Measurements from ENCODE around the gene KLF7. TPM values are rescaled to one million over a fixed set of nuclear protein-coding genes. Genes with fewer than 3 reads are reported as not detected.

Gene KLF7
- polyA plus RNA-seq, 1 donor from 2014 or later, result 31.5 TPM

- no peaks in the 10 kb centered on the region for H3F3A ChIP-seq (ENCODE audit: insufficient read depth, low read length, poor library complexity, severe bottlenecking)
- TF ChIP-seq SMC3 (conservative IDR thresholded peaks at IDR 0.05; ENCODE audit: poor library complexity) (no peak), POLR2AphosphoS5 (IDR thresholded peaks at IDR 0.05) (peak; percentile 24)
- H3K9me2 ChIP-seq (ENCODE audit: insufficient read depth, low read length), result no peaks in the 10 kb centered on the region
- no peak overlapping the region for H3K4me3 ChIP-seq (ENCODE audit: low read length)
- H3K9ac ChIP-seq (ENCODE audit: low read length), result no peak overlapping the region
- H3K36me3 ChIP-seq (ENCODE audit: insufficient read depth, low read length), result peaks cover 4% of the 10 kb centered on the region
- H3K4me2 ChIP-seq (ENCODE audit: low read length), result no peak overlapping the region
- H3K79me2 ChIP-seq (replicated peaks; ENCODE audit: insufficient read depth, low read length), result peaks cover 15% of the 10 kb centered on the region
- H3K9me3 ChIP-seq (ENCODE audit: low read length), result no peaks in the 10 kb centered on the region
- H3K27me3 ChIP-seq (ENCODE audit: insufficient read depth, low read depth, low read length), result no peaks in the 10 kb centered on the region
- H2AFZ ChIP-seq (ENCODE audit: low read depth, low read length), result no peak overlapping the region
- peak overlapping the region; percentile 0 for H3K27ac ChIP-seq (ENCODE audit: low read length)
- no peaks in the 10 kb centered on the region for H4K20me1 ChIP-seq (ENCODE audit: insufficient read depth)
These were observed 91.7 kb downstream of the KLF7 start for GRCh38 chr2:207073801-207074678.

GRCh38 chr2:207073412-207073800 lies 92.3 kb downstream of the KLF7 start:
- Histone ChIP-seq H3K9me3 (ENCODE audit: low read length) (no peaks in the 10 kb centered on the region), H2AFZ (ENCODE audit: low read depth, low read length) (no peak overlapping the region), H3K4me2 (ENCODE audit: low read length) (no peak overlapping the region), H3K4me3 (ENCODE audit: low read length) (no peak overlapping the region), H3K9ac (ENCODE audit: low read length) (no peak overlapping the region), H3K27me3 (ENCODE audit: insufficient read depth, low read depth, low read length) (no peaks in the 10 kb centered on the region), H3K9me2 (ENCODE audit: insufficient read depth, low read length) (no peaks in the 10 kb centered on the region), H3F3A (ENCODE audit: insufficient read depth, low read length, poor library complexity, severe bottlenecking) (no peaks in the 10 kb centered on the region), H4K20me1 (ENCODE audit: insufficient read depth) (no peaks in the 10 kb centered on the region), H3K27ac (ENCODE audit: low read length) (peak overlapping the region; percentile 0), H3K36me3 (ENCODE audit: insufficient read depth, low read length) (peaks cover 4% of the 10 kb centered on the region), H3K79me2 (replicated peaks; ENCODE audit: insufficient read depth, low read length) (peaks cover 15% of the 10 kb centered on the region)
- TF ChIP-seq REST (IDR thresholded peaks at IDR 0.05; ENCODE audit: borderline replicate concordance), result no peak
- no peak for TF ChIP-seq TAF1 (IDR thresholded peaks at IDR 0.05; ENCODE audit: low read depth)
- TF ChIP-seq MXI1 (conservative IDR thresholded peaks at IDR 0.05; ENCODE audit: poor library complexity, severe bottlenecking), result no peak
- TF ChIP-seq EP300 (conservative IDR thresholded peaks at IDR 0.05; ENCODE audit: poor library complexity, severe bottlenecking), result no peak
- TF ChIP-seq POLR2AphosphoS5 (IDR thresholded peaks at IDR 0.05), result no peak
- TF ChIP-seq CTCF (IDR thresholded peaks at IDR 0.05; ENCODE audit: poor library complexity, severe bottlenecking), result no peak
- no peak for TF ChIP-seq SMC3 (conservative IDR thresholded peaks at IDR 0.05; ENCODE audit: poor library complexity)
- TF ChIP-seq EZH2 (IDR thresholded peaks at IDR 0.05; ENCODE audit: borderline replicate concordance, insufficient read depth, low read length, poor library complexity, severe bottlenecking), result no peak
- TF ChIP-seq RAD21 (conservative IDR thresholded peaks at IDR 0.05), result no peak
